Esophagus (tissue), 2 donors: ENCODE results near the gene CNGA2. TPM values are rescaled to one million over a fixed set of nuclear protein-coding genes. Genes with fewer than 3 reads are reported as not detected.
"Not testable (repeated sequence)": the region's sequence is repeated elsewhere in the genome, so short reads cannot be mapped to it uniquely, and the experiment has no call there.

Experiments
- H3K27ac ChIP-seq, 2 donors: one replicate each; pipeline ENCODE4 v1.5.1; 2013; ENCODE audit warnings: low read depth in 2 of 2, mild to moderate bottlenecking in 2 of 2, inconsistent platforms in 1 of 2, low read length in 1 of 2, moderate library complexity in 1 of 2
- H3K27me3 ChIP-seq, 2 donors: one replicate each; pipeline ENCODE4 v1.6.1; 2013; ENCODE audit warnings: low read length in 2 of 2, control low read depth in 1 of 2, mild to moderate bottlenecking in 1 of 2; ENCODE audit not compliant: insufficient read depth in 2 of 2, control insufficient read depth in 1 of 2
- H3K36me3 ChIP-seq, 2 donors: one replicate each; pipeline ENCODE4 v1.6.1; 2013; ENCODE audit warnings: low read length in 1 of 2; ENCODE audit not compliant: control insufficient read depth in 2 of 2, insufficient read depth in 2 of 2
- H3K4me1 ChIP-seq, 2 donors: one replicate each; pipeline ENCODE4 v1.6.1; 2013; ENCODE audit warnings: low read length in 1 of 2; ENCODE audit not compliant: control insufficient read depth in 2 of 2, insufficient read depth in 2 of 2
- H3K4me3 ChIP-seq, 2 donors: one replicate each; pipeline ENCODE4 v1.5.1; 2013; ENCODE audit warnings: low read length in 2 of 2, mild to moderate bottlenecking in 2 of 2, low read depth in 1 of 2, moderate library complexity in 1 of 2
- H3K9me3 ChIP-seq, 2 donors: one replicate each; pipeline ENCODE4 v1.6.1; 2013; ENCODE audit warnings: mild to moderate bottlenecking in 2 of 2, low read depth in 1 of 2, low read length in 1 of 2, moderate library complexity in 1 of 2; ENCODE audit not compliant: control insufficient read depth in 2 of 2, insufficient read depth in 1 of 2
- WGBS, 2 donors: extraction: QIAGEN DNeasy Blood & Tissue Kit; methylation state at CpG; one replicate each; pipeline ENCODE4 v1.1.7; 2013; 5-methylcytosine and 5-hydroxymethylcytosine counted together
- polyA plus RNA-seq, 2 donors: library from polyadenylated mRNA; stranded (reverse); fragments of 200-250 nt; gene quantifications; one replicate each; pipeline ENCODE4 v1.2.3, GENCODE V29; 2013
- donor health status: healthy with polysubstance abuse.
- donor health status: Bipolar disorder and iron deficiency.

CNGA2 gene
- polyA plus RNA-seq: not detected

DNA sequence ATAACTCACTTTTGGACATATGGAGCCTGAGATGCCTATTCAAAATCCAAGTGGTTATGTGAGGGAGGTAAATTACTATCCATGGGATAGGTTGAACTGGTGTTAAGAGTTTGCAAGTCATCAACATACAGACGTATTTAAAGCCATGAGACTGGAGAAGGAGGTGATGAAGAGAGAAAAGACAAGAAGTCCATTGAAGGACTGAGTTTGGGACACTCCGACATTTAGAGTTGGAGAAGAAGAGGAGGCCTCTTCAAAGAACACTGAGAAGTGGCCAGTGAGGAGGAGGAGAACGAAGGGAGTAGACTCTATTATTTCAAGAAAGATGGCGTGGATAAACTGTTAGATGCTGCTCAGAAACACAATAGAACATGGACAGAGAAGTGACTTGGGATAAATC, at the start of gene CNGA2:
Gene CNGA2 (plus strand): TSS at position 301 of the 400 bp plus-strand sequence. CDS start 3,738 bp downstream, outside the sequence.
- H3K9me3 ChIP-seq: no peaks in the 10 kb centered on the region
- no peaks in the 10 kb centered on the region for H3K36me3 ChIP-seq
- no peaks in the 10 kb centered on the region for H3K4me1 ChIP-seq
- 68 to 86% methylated on average over 4 of the region's 4 CpGs for whole genome bisulfite sequencing, 2 donors
- peaks cover 0 to 7% of the 10 kb centered on the region in 2 donors for H3K27me3 ChIP-seq
- no peak within 1 kb of the TSS for H3K27ac ChIP-seq
- no peak within 1 kb of the TSS for H3K4me3 ChIP-seq

DNA sequence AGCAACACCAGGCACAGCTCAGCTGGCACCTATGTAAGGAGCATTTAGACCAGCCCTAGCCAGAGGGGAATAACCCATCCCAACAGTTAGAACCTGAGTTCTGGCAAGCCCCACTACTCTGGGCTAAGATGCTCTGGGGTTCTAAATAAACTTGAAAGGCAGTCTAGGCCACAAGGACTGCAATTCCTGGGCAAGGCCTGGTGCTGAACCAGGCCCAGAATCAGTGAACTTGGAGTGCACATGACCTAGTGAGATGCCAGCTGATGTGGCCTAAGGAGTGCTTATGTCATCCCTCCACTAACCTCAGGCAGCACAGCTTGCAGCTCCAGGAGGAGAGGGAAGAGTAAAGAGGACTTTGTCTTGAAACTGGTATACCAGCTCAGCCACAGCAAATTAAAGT, 46.9 kb upstream of the CNGA2 start:
- Histone ChIP-seq H3K4me1 (no peaks in the 10 kb centered on the region), H3K4me3 (no peak overlapping the region), H3K36me3 (no peaks in the 10 kb centered on the region), H3K27ac (no peak overlapping the region), H3K9me3 (no peaks in the 10 kb centered on the region), H3K27me3 (no peaks in the 10 kb centered on the region)

GRCh38 chrX:151688695-151689094, 45.9 kb upstream of the CNGA2 start:
- Histone ChIP-seq H3K27ac (no peak overlapping the region), H3K9me3 (no peaks in the 10 kb centered on the region), H3K4me1 (no peaks in the 10 kb centered on the region), H3K4me3 (no peak overlapping the region), H3K27me3 (no peaks in the 10 kb centered on the region), H3K36me3 (no peaks in the 10 kb centered on the region)

DNA sequence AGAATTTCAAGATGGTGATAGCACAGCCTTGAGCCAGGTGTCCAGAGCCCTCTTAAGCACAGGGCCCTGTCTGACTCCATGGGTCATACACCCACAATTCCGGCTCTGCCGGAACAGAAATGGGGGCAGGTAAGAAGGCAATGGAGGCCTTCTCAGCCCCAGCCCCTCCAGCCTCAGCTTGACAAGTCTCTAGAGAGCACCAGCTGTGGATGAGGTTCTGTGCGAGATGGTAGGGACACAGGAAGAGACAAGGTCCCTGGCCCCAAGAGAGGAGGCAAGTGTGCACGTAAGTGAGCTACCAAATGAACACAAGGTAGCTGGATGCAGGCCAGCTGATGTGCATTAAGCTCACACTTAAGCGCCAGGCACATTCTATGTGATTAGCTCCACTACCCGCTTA, 41.7 kb upstream of the CNGA2 start:
- H3K27me3 ChIP-seq: no peaks in the 10 kb centered on the region
- H3K27ac ChIP-seq: no peak overlapping the region
- H3K4me3 ChIP-seq: no peak overlapping the region
- H3K36me3 ChIP-seq: no peaks in the 10 kb centered on the region
- WGBS, 2 donors: 81 to 93% methylated on average over 6 of the region's 6 CpGs
- H3K9me3 ChIP-seq: no peaks in the 10 kb centered on the region
- no peaks in the 10 kb centered on the region for H3K4me1 ChIP-seq

DNA sequence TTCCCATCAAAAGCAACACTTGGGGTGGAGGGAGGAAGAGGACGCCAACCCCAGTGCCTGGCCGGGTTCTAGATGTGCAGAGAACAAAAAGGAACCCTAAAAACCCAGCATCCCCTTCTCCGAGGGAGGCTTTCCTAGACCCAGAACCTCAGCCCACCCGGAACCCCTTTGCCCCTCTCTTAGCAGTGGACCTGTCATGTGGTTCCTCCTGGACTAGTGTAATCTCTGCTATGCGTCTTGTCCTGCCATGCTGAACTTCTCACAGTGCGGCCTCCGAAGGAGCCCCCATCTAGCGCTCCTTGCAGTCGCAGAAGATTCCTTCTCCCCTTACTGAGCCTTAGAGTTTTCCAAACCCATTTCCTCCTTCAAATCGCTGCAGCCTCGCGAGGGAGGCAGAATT, 40.4 kb upstream of the CNGA2 start:
- Histone ChIP-seq H3K9me3 (no peaks in the 10 kb centered on the region), H3K4me1 (no peaks in the 10 kb centered on the region), H3K27me3 (no peaks in the 10 kb centered on the region), H3K27ac (no peak overlapping the region), H3K36me3 (no peaks in the 10 kb centered on the region), H3K4me3 (no peak overlapping the region)
- 74 to 75% methylated on average over 12 of the region's 12 CpGs for WGBS, 2 donors

DNA sequence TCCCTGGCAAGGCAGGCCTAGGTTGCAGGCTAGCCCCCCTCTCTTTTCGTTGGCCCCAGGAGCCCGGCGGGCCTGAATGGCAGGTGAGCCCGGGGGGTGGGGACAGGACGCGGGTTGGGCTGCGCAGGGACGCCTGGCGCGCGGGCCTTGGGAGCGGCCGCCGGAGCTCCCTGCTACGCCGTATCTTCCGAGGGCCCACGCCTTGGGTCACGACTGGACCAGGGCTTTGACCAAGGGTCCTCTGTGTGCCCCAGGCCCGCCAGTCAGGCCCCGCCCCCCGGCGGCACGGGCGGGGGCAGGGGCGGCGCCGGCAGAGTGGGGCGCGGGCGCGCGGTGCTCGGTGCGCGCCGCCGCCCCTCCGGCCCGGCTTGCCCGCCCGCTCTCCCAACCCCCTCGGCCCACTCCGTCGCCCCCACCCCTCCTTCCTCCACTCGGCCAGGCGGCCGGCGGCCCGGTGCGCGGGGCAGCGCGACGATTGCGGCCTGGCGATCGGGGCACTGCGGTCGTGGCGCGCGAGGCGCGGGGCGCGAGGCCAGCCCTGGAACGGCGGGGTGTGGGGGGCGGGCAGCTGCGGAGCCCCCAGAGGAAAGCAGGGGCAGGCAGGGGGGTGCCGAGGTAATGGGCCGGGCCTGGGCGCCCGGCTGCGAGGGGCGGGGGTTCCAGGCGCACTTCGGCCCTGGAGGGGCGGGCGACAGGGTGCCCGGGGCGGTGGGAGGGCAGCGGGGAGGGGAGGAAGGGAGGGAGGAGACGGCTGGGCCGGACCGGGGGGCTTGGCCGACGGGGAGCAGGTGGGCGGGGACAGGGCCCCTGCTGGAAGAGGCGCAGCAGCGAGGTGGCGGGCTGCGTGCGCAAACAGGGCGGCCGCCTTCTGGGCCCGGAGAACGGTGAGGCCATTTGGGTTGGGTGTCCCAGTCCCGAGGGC, 39.6 kb upstream of the CNGA2 start, which contains the start of gene PRRG3:
Gene PRRG3 (plus strand): TSS at position 798 of the 922 bp plus-strand sequence. CDS start 3,357 bp downstream, outside the sequence.
- no peaks in the 10 kb centered on the region for H3K27me3 ChIP-seq
- H3K9me3 ChIP-seq: no peaks in the 10 kb centered on the region
- H3K36me3 ChIP-seq: no peaks in the 10 kb centered on the region
- WGBS, 2 donors: 5 to 35% methylated on average over 51 to 100 of the region's 100 CpGs
- H3K27ac ChIP-seq: no peak within 1 kb of the TSS
- H3K4me3 ChIP-seq: peak within 1 kb of the TSS in 1 of 2 donors; percentile 27
- no peaks in the 10 kb centered on the region for H3K4me1 ChIP-seq

DNA sequence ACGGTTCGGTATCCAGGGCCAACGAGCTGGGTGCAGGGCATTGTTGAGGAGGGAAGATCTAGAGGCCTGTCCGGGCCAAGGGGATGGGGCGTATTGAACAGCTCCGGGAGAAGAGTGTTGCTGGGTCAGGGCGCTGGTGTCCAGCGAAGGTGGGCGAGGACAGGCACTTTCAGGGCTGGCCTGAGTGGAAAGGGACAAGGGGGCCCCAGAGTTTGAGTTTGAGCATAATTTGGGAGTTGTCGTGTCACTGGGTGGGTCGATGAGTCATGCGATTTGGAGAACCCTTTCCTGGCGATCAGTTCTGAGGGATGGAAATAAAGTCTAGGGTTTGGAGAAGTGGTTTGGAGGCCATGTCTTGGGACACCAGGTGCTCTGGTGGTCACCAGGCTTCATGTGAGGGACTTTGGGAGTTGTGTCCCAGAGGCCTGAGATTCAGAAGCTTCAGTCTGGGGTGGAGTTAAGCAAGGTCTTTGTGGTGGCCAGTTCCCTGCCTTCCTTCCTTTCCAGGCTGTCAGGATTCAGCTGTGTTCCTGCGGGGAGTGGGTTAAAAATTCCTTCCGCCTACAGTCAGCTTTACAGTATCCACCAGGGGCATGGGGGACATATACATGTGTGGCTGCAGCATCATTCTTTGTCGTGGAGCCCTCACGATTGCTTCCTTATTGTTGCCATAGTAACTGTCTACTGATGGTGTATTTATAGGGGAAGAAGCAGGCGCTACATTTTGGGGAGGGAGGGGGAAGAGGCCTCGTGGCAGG, 38.8 kb upstream of the CNGA2 start:
- 19 to 36% methylated on average over 19 of the region's 19 CpGs for WGBS, 2 donors
- Histone ChIP-seq H3K4me3 (no peak overlapping the region), H3K27me3 (no peaks in the 10 kb centered on the region), H3K4me1 (no peaks in the 10 kb centered on the region), H3K36me3 (no peaks in the 10 kb centered on the region), H3K27ac (no peak overlapping the region), H3K9me3 (no peaks in the 10 kb centered on the region)

DNA sequence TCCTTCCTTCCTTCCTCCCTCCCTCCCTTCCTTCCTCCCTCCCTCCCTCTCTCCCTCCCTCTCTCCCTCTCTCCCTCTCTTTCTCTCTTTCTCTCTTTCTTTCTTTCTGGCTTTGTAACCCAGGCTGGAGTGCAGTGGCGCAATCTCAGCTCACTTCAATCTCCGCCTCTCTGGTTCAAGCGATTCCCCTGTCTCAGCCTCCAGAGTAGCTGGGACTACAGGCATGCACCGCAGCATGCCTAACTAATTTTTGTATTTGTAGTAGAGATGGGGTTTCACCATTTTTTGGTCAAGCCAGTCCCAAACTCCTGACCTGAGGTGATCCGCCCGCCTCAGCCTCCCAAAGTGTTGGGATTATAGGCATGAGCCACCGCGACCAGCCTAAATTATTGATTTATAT, 37.5 kb upstream of the CNGA2 start:
- not testable (repeated sequence) for H3K27ac ChIP-seq, H3K9me3 ChIP-seq, H3K36me3 ChIP-seq, H3K4me3 ChIP-seq, H3K27me3 ChIP-seq, H3K4me1 ChIP-seq
- WGBS, 2 donors: 86 to 87% methylated on average over 8 of the region's 8 CpGs

DNA sequence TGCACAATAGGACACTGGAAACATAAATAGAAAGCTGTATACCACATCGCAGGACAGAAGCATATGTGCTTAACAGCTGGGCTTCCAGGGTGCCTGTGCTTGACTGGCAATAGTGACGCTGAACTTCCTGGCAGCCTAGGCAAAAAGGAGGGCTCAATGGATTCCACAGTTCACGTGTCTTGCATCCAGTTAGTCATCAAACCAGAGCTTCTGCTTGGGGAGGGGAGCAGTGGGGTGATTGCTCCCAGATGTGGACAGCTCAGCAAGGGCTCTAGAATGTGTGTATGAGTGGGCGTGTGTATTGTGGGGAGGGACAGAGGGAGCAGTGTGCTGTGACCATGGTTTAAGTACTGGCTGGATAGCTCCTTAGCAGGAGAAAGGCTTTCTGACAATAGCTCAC, 37.0 kb upstream of the CNGA2 start:
- Histone ChIP-seq H3K4me3 (no peak overlapping the region), H3K4me1 (no peaks in the 10 kb centered on the region), H3K27me3 (no peaks in the 10 kb centered on the region), H3K9me3 (no peaks in the 10 kb centered on the region), H3K27ac (no peak overlapping the region), H3K36me3 (no peaks in the 10 kb centered on the region)
- WGBS, 2 donors: 50 to 64% methylated on average over 4 of the region's 4 CpGs
